HG02798 (cell line): ENCODE measurements around the gene TCERG1L.

Source experiments
- ATAC-seq: cut with Tn5 transposase; IDR thresholded peaks from one replicate; pipeline ENCODE4 v1.9.1; 2021; ENCODE audit warnings: mild to moderate bottlenecking; ENCODE audit not compliant: unreplicated experiment, poor library complexity

The TCERG1L gene

DNA sequence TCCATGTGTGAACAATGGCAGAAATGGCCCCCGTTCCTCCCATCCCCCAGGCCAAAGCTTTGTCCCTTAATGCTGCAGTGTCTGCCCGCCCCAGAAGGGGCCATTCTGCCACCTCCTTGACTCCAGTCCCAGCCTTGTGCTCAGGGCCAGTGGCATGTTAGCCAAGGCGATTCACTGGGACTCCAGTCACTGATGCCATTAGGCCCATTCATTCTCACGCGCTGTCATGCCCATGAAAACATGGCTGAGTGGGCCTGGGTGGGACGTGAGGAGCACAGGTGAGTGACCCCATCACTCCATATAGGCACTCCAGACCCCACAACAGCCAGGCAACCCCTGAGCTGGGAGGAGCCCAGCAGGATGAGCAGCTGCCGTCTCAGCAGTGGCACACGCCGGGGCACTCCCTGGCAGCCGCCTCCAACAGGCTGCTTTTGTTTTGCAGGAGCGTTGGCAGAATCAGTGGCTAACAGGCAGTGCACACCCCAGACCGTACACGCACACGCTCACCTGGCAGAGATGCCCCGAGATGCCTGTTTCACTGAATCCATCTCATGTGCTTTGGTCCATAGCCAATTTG lies 79.5 kb downstream of the TCERG1L start:
- ATAC-seq: no peak

- ATAC-seq: no peak
Observed at GRCh38 chr10:131231323-131231964, 80.1 kb downstream of the TCERG1L start.

- ATAC-seq: no peak
Observed at GRCh38 chr10:131230641-131231322, 80.7 kb downstream of the TCERG1L start.

GRCh38 chr10:131230166-131230565 lies 81.4 kb downstream of the TCERG1L start:
- ATAC-seq: no peak

- ATAC-seq: no peak
Observed at GRCh38 chr10:131227163-131227740, 84.3 kb downstream of the TCERG1L start.

DNA sequence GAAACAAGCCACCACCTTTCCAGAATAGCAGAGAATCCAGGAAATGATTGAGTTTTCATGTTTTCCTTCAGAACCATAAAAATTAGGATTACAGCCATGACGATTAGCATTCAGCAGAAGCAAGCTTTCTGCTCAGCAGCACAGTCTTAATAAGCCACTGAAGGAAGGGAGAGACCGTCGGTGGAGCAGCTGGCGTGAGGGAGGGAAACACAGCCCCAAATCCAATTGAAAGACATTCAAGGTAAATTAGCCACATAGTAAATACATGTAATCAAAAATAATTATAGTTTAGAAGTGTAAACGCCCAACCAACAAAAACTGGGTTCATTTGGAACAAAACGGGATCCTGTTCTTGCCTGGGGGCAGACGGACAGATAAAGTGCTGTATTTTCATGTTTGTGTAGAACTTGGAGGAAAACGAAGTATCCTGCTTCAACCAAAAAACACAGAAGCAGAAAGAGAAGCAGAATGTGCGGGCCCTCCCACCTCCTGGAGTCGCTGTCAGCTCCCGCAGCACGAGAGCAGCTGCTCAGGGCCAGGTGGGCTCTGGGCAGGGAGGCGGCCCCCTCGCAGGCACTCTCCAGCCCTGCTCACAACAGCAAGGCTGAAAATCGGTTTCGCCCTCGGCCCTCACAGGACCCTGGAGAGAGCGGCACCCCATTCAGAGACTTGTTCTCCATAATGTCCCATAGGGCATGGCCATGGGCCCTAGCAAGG lies 84.9 kb downstream of the TCERG1L start:
- ATAC-seq: no peak

DNA sequence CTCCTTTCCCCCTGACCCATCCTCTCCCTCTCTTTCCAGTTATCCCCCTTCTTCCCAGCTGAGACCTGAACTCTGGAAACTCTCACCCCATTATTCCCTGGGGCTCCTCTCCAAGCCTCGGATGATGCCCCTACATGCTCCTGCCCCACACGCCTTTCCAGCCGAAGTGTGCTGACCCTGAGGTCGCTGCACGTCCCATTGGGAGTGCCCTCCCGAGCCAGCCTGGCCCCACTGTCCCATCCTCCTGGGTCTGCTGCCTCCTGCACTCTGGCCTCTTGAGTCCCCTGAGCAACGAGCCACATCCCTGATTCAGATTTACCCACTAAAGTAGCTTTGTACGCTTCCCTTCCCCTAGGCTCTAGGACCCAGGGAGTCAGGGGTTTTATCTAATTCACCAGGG lies 87.4 kb downstream of the TCERG1L start:
- ATAC-seq: no peak

DNA sequence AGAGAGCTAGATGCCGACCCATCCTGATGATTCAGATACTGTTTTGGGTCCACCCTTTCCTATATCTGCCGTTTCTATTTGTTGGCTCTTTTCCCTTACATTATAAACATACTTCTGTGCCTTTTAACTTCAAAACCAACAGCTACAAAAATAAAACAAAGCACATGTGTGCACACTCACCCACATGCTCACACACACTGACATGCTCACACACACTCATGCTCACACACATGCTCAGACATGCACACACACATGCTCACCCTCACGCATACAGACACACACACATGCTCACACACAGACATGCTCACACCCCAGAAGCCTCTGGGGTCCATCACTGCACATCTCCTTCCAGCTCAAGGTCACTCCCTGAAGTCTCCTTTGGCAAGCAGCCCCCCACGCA lies 88.1 kb downstream of the TCERG1L start:
- no peak for ATAC-seq

GRCh38 chr10:131222986-131223385 lies 88.5 kb downstream of the TCERG1L start:
- ATAC-seq: no peak

GRCh38 chr10:131221632-131222277 lies 89.8 kb downstream of the TCERG1L start:
- no peak for ATAC-seq

GRCh38 chr10:131220601-131221171 lies 90.8 kb downstream of the TCERG1L start:
- ATAC-seq: no peak

DNA sequence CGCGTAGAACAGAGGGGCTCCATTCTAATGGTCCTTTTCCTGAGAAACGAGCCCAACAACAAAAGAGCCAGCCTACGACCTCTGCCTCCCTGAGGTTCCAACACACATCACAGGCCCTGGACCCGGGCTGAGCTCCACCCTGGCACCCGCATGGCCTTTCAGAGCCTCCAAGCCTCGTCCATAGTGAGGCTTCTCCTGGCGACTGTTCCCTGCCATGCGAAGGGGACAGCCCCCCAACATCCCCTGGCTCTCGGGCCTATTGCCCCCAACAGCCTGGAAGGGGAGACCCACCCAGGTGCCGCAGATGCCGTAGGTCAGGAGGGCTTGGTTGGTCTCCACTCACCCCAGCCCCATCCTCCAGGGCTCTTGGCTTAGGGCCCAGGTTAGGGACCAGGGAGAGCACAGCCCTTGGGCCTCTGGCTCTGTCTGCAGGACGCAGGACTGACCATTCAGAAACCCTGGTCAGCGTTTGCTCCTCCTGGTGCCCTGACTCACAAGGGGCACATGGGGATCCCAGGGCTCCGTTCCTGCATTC lies 91.5 kb downstream of the TCERG1L start:
- no peak for ATAC-seq

- no peak for ATAC-seq
Observed at GRCh38 chr10:131219584-131219886, 92.0 kb downstream of the TCERG1L start.

DNA sequence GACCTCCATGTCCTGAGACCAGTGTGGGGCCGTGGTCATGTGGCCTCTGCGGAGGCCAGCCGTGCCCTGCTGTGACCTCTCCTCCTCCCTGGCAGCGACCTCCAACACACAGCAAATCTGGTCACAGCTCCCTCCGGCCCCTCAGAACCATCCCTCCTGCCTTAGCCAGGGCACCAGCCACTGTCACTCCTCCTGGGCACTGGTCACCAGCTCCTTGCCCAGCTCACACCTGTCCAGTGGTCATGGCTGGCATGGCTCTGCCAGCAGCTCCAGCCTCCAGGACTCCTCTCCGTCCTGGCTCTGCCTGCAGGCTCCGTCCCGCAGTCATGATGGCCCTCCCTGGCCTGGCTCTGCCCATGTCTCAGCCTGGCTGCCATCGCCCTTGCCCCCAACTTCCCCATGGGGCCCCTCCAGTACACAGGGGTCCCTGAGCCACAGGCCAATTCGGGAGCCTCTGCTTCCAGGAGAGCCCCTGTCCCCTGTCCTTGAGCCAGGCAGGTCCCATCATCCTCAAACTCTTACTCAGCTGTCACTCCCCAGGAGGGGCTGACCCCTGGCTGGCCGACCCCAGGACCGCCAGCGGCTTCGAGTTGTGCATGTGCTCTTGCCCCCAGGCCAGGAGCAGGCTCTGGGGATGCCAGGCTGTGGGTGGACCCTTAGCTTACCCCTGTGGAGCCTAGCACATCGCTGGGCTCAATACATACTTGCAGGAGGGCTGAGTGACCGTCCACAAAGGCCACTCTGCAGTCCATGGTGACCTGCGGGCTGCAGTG lies 92.5 kb downstream of the TCERG1L start:
- ATAC-seq: no peak

GRCh38 chr10:131216681-131217230 lies 94.8 kb downstream of the TCERG1L start:
- no peak for ATAC-seq

DNA sequence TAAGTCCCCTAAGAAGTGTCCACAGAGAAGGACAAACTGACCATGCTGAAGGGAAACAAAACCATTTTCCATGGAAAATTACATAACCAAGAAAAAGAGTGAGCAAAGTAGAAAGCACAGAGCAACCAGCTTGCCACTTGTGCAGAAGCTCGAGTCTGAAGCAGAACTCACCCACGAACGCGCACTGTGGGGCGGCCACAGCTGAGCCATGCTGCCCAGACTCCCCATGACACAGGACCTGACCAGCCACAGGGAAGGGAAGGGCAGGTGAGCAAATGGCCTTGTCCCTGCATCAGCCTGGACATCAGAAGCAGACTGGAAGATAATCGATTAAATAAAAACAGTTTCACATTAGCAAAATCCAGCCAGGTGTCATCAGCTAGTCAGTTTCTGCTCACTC lies 95.7 kb downstream of the TCERG1L start:
- ATAC-seq: no peak

GRCh38 chr10:131214521-131215244 lies 96.8 kb downstream of the TCERG1L start:
- ATAC-seq: no peak
